ENCODE measurements around the gene HDAC7.
A peak's percentile ranks its signal among the peaks of the same experiment; 100 is the strongest.

The HDAC7 gene

GRCh38 chr12:47781479-47782371 is 38.0 kb downstream of the HDAC7 start:
- TF ChIP-seq ZFP3 (CRISPR knock-in tag; IDR thresholded peaks at IDR 0.05) (no peak), ZC3H10 (CRISPR knock-in tag; IDR thresholded peaks at IDR 0.05) (no peak), ZNF8 (CRISPR knock-in tag; IDR thresholded peaks at IDR 0.05) (no peak), ZNF565 (CRISPR knock-in tag; conservative IDR thresholded peaks at IDR 0.05; ENCODE audit: low read depth) (no peak), OSR1 (CRISPR knock-in tag; IDR thresholded peaks at IDR 0.05) (no peak), PPARA (CRISPR knock-in tag; IDR thresholded peaks at IDR 0.05; ENCODE audit: borderline replicate concordance) (no peak), TSHZ2 (CRISPR knock-in tag; IDR thresholded peaks at IDR 0.05) (no peak), ARNTL (CRISPR knock-in tag; IDR thresholded peaks at IDR 0.05; ENCODE audit: borderline replicate concordance, low read depth) (no peak)

GRCh38 chr12:47779943-47780504 is 39.7 kb downstream of the HDAC7 start:
- TF ChIP-seq POU6F1 (CRISPR knock-in tag; IDR thresholded peaks at IDR 0.05; ENCODE audit: borderline replicate concordance, low read depth) (no peak), GLIS3 (CRISPR knock-in tag; IDR thresholded peaks at IDR 0.05) (no peak)
- peak; percentile 11; the same call in 2 of the 3 replicates for ATAC-seq

More at GRCh38 chr12:47781479-47782371, 38.0 kb downstream of the HDAC7 start:
- no peak; the same call in 2 of the 3 replicates for ATAC-seq

- peak; percentile 86 for ATAC-seq
Measured at GRCh38 chr12:47779301-47779942, 40.3 kb downstream of the HDAC7 start.

More at GRCh38 chr12:47779301-47779942, 40.3 kb downstream of the HDAC7 start:
- no peak for TF ChIP-seq ZFP30 (CRISPR knock-in tag; IDR thresholded peaks at IDR 0.05)
- TF ChIP-seq RARB (CRISPR knock-in tag; IDR thresholded peaks at IDR 0.05), result no peak
- no peak for TF ChIP-seq BACH2 (CRISPR knock-in tag; IDR thresholded peaks at IDR 0.05; ENCODE audit: borderline replicate concordance)
- TF ChIP-seq TSHZ2 (CRISPR knock-in tag; IDR thresholded peaks at IDR 0.05), result no peak
- no peak for TF ChIP-seq CSRNP3 (CRISPR knock-in tag; IDR thresholded peaks at IDR 0.05)
- no peak for TF ChIP-seq TOX (CRISPR knock-in tag; IDR thresholded peaks at IDR 0.05; ENCODE audit: borderline replicate concordance)
- TF ChIP-seq ZNF8 (CRISPR knock-in tag; IDR thresholded peaks at IDR 0.05), result no peak
- TF ChIP-seq ARNTL (CRISPR knock-in tag; IDR thresholded peaks at IDR 0.05; ENCODE audit: borderline replicate concordance, low read depth), result no peak
- no peak for TF ChIP-seq ESRRG (CRISPR knock-in tag; IDR thresholded peaks at IDR 0.05)
- TF ChIP-seq POU6F1 (CRISPR knock-in tag; IDR thresholded peaks at IDR 0.05; ENCODE audit: borderline replicate concordance, low read depth), result no peak
- no peak for TF ChIP-seq TCF4 (CRISPR knock-in tag; IDR thresholded peaks at IDR 0.05; ENCODE audit: borderline replicate concordance)
- no peak for TF ChIP-seq GLIS3 (CRISPR knock-in tag; IDR thresholded peaks at IDR 0.05)
- no peak for TF ChIP-seq ZC3H10 (CRISPR knock-in tag; IDR thresholded peaks at IDR 0.05)
- TF ChIP-seq CREB5 (CRISPR knock-in tag; IDR thresholded peaks at IDR 0.05; ENCODE audit: low read depth), result no peak
- TF ChIP-seq ZFP3 (CRISPR knock-in tag; IDR thresholded peaks at IDR 0.05), result no peak
